PC-3 (cell line): ENCODE data around the gene HCN3. TPM values are rescaled to one million over a fixed set of nuclear protein-coding genes. Genes with fewer than 3 reads are reported as not detected.

Experiments
- ATAC-seq: fragments of 200-7000 bp; cut with Tn5 transposase; 2 replicates; pipeline ENCODE4 v1.9.1; 2020; ENCODE audit warnings: mild to moderate bottlenecking, moderate library complexity
- BruUV-seq: library from RNA; stranded (reverse); fragments of 400-500 nt; replicated peaks from 2 replicates; lab custom pipeline; 2021; lab: Mats Ljungman, UMichigan
- CTCF ChIA-PET: fragments of 300-600 bp; sonication (Branson Sonifier 250); formaldehyde crosslinking; loops from one replicate; lab custom pipeline; 2022; ENCODE audit warnings: antibody characterized with exemption; lab: Charles Lee
- POLR2A ChIA-PET: fragments of 300-600 bp; sonication (Branson Sonifier 250); formaldehyde crosslinking; loops from one replicate; lab custom pipeline; 2022; ENCODE audit warnings: antibody characterized with exemption; ENCODE audit not compliant: unreplicated experiment; lab: Charles Lee
- DNase-seq: peaks from one replicate; pipeline ENCODE4 v3.0.0-alpha.2; 2015
- H2AFZ ChIP-seq: fragments of 300-600 bp; sonication (generic); 2 replicates; pipeline ENCODE4 v1.6.0; 2016; ENCODE audit warnings: antibody characterized with exemption, low read length
- H3F3A ChIP-seq: fragments of 300-600 bp; sonication (generic); one replicate; pipeline ENCODE4 v1.6.0; 2017; ENCODE audit warnings: antibody characterized with exemption, low read length, control low read depth, mild to moderate bottlenecking; ENCODE audit not compliant: unreplicated experiment
- H3K27ac ChIP-seq: fragments of 300-600 bp; sonication (generic); 2 replicates; pipeline ENCODE4 v1.5.1; 2016; ENCODE audit warnings: mild to moderate bottlenecking, low read length
- H3K27me3 ChIP-seq: fragments of 300-600 bp; sonication (generic); 2 replicates; pipeline ENCODE4 v1.6.1; 2016; ENCODE audit warnings: low read length, mixed read lengths
- H3K36me3 ChIP-seq: fragments of 300-600 bp; sonication (generic); 2 replicates; pipeline ENCODE4 v1.6.1; 2016; ENCODE audit warnings: low read depth, mixed run types, low read length, mixed read lengths
- H3K4me1 ChIP-seq: fragments of 300-600 bp; sonication (generic); 2 replicates; pipeline ENCODE4 v1.5.1; 2016; ENCODE audit warnings: low read length; ENCODE audit not compliant: insufficient read depth
- H3K4me2 ChIP-seq: fragments of 300-600 bp; sonication (generic); 2 replicates; pipeline ENCODE4 v1.6.0; 2016; ENCODE audit warnings: low read length
- H3K4me3 ChIP-seq: fragments of 300-600 bp; sonication (generic); 2 replicates; pipeline ENCODE4 v1.5.1; 2016; ENCODE audit warnings: mild to moderate bottlenecking, low read length, mixed read lengths
- H3K79me2 ChIP-seq: fragments of 300-600 bp; sonication (generic); 2 replicates; pipeline ENCODE4 v1.6.1; 2017; ENCODE audit warnings: low read length, mixed read lengths
- H3K9ac ChIP-seq: fragments of 300-600 bp; sonication (generic); 2 replicates; pipeline ENCODE4 v1.6.0; 2016; ENCODE audit warnings: mild to moderate bottlenecking, low read length
- H3K9me2 ChIP-seq: fragments of 300-600 bp; sonication (generic); replicated peaks from 2 replicates; pipeline ENCODE4 v1.6.1; 2016; ENCODE audit warnings: mixed run types, low read length, mixed read lengths
- H3K9me3 ChIP-seq: fragments of 300-600 bp; sonication (generic); 2 replicates; pipeline ENCODE4 v1.6.1; 2016; ENCODE audit warnings: low read length, mixed read lengths
- H4K20me1 ChIP-seq: fragments of 300-600 bp; sonication (generic); 2 replicates; pipeline ENCODE4 v1.6.1; 2016; ENCODE audit warnings: low read length, mixed read lengths
- CTCF ChIP-seq: fragments of 300-600 bp; sonication (generic); conservative IDR thresholded peaks from 2 replicates; pipeline ENCODE4 v1.5.1; 2017; ENCODE audit warnings: antibody characterized with exemption, low read depth, mild to moderate bottlenecking, low read length
- EZH2 ChIP-seq: fragments of 300-600 bp; sonication (generic); IDR thresholded peaks from one replicate; pipeline ENCODE4 v1.6.1; 2017; ENCODE audit warnings: antibody characterized with exemption, mild to moderate bottlenecking, low read length; ENCODE audit not compliant: unreplicated experiment
- EZH2phosphoT487 ChIP-seq: fragments of 300-600 bp; sonication (generic); IDR thresholded peaks from 2 replicates; pipeline ENCODE4 v1.6.1; 2018; ENCODE audit warnings: mild to moderate bottlenecking, antibody characterized with exemption, low read length, borderline replicate concordance
- intact Hi-C: fragments of 100-400 bp; cut with micrococcal nuclease; formaldehyde crosslinking; loops from 2 replicates; pipeline ENCODE4 v1.9.0; 2023
- total RNA-seq: library from RNA; depleted of rRNA; stranded (reverse); fragments of >200 nt; gene quantifications from 2 replicates; pipeline ENCODE4 v1.2.3, GENCODE V29; 2014

The HCN3 gene
- total RNA-seq, 1 experiment from 2014 or later = 1.9 TPM

GRCh38 chr1:155260276-155260675, 17.0 kb upstream of the HCN3 start:
- ATAC-seq (no peak), DNase-seq (no peak)
- intact Hi-C loops = no loop called here
- no TSS peak for BruUV-seq
- CTCF ChIA-PET = no interaction called here
- H3K79me2 ChIP-seq = peaks cover 20% of the 10 kb centered on the region
- no peaks in the 10 kb centered on the region for H4K20me1 ChIP-seq
- H3K4me3 ChIP-seq = no peak overlapping the region; the same call in 1 of the 2 replicates
- TF ChIP-seq EZH2 (no peak), CTCF (no peak), EZH2phosphoT487 (no peak)
- H3F3A ChIP-seq = peaks cover 11% of the 10 kb centered on the region
- H3K36me3 ChIP-seq = peaks cover 27% of the 10 kb centered on the region
- H2AFZ ChIP-seq = no peak overlapping the region
- peaks cover 21% of the 10 kb centered on the region for H3K4me1 ChIP-seq
- H3K9ac ChIP-seq = no peak overlapping the region
- no peak overlapping the region for H3K27ac ChIP-seq
- H3K4me2 ChIP-seq = peak overlapping the region; percentile 95
- no peaks in the 10 kb centered on the region for H3K9me3 ChIP-seq
- H3K9me2 ChIP-seq = no peaks in the 10 kb centered on the region
- POLR2A ChIA-PET = no interaction called here
- H3K27me3 ChIP-seq = no peaks in the 10 kb centered on the region

GRCh38 chr1:155261493-155261851, 15.8 kb upstream of the HCN3 start:
- Histone ChIP-seq H3K4me1 (peaks cover 16% of the 10 kb centered on the region), H2AFZ (peak overlapping the region; percentile 72), H3K36me3 (peaks cover 37% of the 10 kb centered on the region), H3K4me3 (peak overlapping the region; percentile 88), H3K27me3 (no peaks in the 10 kb centered on the region), H3K9me2 (no peaks in the 10 kb centered on the region), H3F3A (peaks cover 11% of the 10 kb centered on the region), H3K27ac (peak overlapping the region; percentile 69), H3K79me2 (peaks cover 20% of the 10 kb centered on the region), H3K4me2 (peak overlapping the region; percentile 95), H3K9me3 (no peaks in the 10 kb centered on the region), H4K20me1 (no peaks in the 10 kb centered on the region), H3K9ac (peak overlapping the region; percentile 89)
- no TSS peak for BruUV-seq
- ChIA-PET CTCF (interaction anchor here (0.6 to 1.6 kb wide), 3 partner anchors 11 to 52 kb away, joined by 4 to 10 read pairs (median 4); no protein-coding TSS in a partner anchor), POLR2A (interaction anchor here (0.6 to 1.2 kb wide), 2 partner anchors 61 to 62 kb away, joined by 3 to 4 read pairs; no protein-coding TSS in a partner anchor)
- DNase-seq (no peak), ATAC-seq (peak; percentile 23)
- TF ChIP-seq EZH2phosphoT487 (no peak), CTCF (no peak; the same call in none of the 2 replicates), EZH2 (no peak)
- intact Hi-C loops = no loop called here

GRCh38 chr1:155261852-155262673, 15.2 kb upstream of the HCN3 start, which contains the start of gene SCAMP3:
Gene SCAMP3 (minus strand): TSS chr1:155262360. CDS start chr1:155262151, 209 bp downstream.
- peaks cover 40% of the 10 kb centered on the region for H3K36me3 ChIP-seq
- BruUV-seq = TSS peak; percentile 62

More at GRCh38 chr1:155261852-155262673, 15.2 kb upstream of the HCN3 start, which contains the start of gene SCAMP3:
- Histone ChIP-seq H3K4me2 (peak within 1 kb of the TSS; percentile 95), H3K27me3 (no peaks in the 10 kb centered on the region), H3K4me1 (peaks cover 16% of the 10 kb centered on the region), H4K20me1 (no peaks in the 10 kb centered on the region), H3K79me2 (peaks cover 20% of the 10 kb centered on the region), H2AFZ (peak within 1 kb of the TSS; percentile 72), H3K9me3 (no peaks in the 10 kb centered on the region), H3F3A (peaks cover 11% of the 10 kb centered on the region), H3K9me2 (no peaks in the 10 kb centered on the region), H3K4me3 (peak within 1 kb of the TSS; percentile 88), H3K27ac (peak within 1 kb of the TSS; percentile 69), H3K9ac (peak within 1 kb of the TSS; percentile 89)
- no peak for TF ChIP-seq EZH2
- no peak for TF ChIP-seq EZH2phosphoT487
- TF ChIP-seq CTCF = no peak; the same call in 1 of the 2 replicates
- peak; percentile 94 for ATAC-seq
- peak; percentile 99 for DNase-seq
- CTCF ChIA-PET = interaction anchor here (0.6 to 1.6 kb wide), 2 partner anchors 11 to 37 kb away, joined by 4 to 10 read pairs; no protein-coding TSS in a partner anchor
- intact Hi-C loops = no loop called here
- POLR2A ChIA-PET = interaction anchor here (0.6 to 1.2 kb wide), 2 partner anchors 61 to 62 kb away, joined by 3 to 4 read pairs; no protein-coding TSS in a partner anchor
